GM21528 (cell line): ENCODE data around the gene PFKL.
"Not testable (repeated sequence)": the region's sequence is repeated elsewhere in the genome, so short reads cannot be mapped to it uniquely, and the experiment has no call there.

Experiments
- ATAC-seq: cut with Tn5 transposase; IDR thresholded peaks from one replicate; pipeline ENCODE4 v1.9.1; 2021; ENCODE audit warnings: mild to moderate bottlenecking, moderate library complexity; ENCODE audit not compliant: unreplicated experiment, low FRiP score

The PFKL gene

DNA sequence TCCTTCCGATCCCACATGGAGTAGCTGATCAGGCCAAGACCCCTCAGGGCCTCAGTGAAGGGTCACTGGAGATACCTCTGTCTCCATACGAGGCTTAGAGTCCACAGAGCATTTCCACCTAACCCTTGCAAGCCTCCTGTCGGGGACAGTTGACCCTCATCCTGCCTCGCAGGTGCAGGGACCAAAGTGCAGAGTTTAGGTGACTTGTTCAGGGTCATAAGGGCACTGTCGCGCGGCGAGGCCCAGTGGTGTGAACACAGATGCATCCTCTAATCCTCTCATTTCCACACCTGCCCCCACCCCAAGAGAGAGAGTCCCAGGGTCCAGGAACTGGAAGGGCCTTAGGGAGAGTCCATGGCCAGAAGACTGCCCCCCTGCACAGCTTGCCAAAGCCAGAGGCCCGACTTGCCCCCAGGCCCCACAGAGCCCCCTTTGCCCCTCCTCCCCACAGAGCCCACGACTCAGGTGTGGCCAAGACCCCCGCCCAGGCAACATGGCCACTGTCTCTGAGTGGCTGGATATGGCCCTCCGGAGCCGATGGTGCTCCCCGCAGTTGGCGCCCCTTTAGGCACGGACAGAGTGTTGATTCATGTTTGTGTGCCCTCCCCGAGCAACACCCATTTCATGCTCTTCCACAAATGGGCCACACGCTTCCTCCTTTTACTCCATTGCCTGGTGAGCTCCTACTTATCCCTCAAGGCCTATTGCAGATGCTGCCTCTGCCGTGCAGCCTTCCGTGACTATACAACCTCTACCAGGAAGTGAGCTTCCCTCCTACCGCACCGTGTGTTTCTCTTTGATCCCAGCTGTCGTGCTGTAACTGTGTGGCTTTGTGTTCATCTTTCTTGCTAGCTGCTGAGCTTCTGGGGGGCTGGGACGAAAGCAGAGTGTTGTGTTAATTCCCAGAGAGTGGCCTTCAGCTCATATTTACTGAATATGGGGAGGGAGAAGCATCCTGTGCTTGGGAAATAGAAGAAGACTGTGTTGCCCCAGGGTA, 55.2 kb downstream of the PFKL start:
- no peak for ATAC-seq

DNA sequence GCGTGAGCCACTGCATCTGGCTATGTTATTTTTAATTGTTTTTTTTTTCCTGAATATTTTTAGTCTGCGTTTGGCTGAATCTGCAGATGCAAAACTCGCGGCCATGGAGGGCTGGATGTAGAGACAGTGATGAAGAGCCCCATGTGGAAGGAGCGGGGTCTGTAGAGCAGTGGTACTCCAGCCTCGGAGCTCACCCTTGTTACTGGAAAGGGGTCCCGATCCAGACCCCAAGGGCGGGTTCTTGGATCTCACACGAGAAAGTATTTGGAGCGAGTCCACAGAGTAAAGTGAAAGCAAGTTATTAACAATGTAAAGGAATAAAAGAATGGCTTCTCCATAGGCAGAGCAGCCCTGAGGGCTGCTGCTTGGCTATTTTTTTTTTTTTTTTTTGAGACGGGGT, 56.3 kb downstream of the PFKL start:
- ATAC-seq, result no peak

DNA sequence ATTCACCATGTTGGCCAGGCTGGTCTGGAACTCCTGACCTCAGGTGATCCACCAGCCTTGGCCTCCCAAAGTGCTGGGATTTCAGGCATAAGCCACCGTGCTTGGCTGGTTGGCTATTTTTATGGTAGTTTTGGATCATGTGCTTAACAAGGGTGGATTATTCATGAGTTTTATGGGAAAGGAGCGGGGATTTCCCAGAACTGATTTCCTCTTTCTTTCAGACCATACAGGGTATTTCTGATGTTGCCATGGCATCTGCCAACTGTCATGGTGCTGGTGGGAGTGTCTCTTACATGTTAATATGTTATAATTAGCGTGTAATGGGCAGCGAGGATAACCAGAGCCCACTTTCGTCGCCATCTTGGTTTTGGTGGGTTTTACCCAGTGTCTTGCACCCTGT, 56.8 kb downstream of the PFKL start:
- no peak for ATAC-seq

DNA sequence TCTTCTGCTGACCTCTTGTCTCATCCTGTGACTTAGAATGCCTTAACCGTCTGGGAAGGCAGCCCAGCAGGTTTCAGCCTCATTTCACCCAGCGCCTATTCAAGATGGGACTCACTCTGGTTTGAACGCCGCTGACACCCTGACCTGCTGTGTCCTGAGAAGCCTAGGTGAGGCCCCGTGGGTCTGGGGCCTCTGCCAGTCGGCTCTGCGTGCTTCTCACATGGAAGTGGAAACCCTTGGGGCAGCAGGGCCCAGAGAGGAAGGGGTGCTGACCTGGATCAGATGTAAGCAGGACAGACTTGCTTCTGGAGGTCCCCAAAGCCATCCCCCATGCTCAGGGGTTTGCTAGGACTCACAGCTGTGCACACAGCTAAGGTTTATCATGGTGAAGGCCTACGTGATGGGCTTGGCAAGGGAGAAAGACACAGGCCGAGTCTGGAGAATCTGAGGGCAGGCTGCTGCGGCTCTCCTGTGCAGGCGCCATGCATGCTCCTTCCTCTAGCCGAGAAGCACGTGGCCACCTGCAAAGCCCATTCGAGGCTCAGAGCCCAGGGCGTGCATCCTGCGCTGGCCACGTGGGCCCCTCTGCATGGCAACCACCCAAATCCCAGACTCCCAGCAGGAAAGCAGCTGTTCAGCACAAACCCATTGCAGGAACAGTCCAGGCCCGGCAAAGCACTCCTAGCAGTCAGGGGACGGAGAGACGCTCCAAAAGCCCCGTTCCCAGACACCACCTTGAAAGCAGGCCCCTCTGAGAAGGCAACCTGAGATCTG, 57.4 kb downstream of the PFKL start:
- no peak for ATAC-seq

DNA sequence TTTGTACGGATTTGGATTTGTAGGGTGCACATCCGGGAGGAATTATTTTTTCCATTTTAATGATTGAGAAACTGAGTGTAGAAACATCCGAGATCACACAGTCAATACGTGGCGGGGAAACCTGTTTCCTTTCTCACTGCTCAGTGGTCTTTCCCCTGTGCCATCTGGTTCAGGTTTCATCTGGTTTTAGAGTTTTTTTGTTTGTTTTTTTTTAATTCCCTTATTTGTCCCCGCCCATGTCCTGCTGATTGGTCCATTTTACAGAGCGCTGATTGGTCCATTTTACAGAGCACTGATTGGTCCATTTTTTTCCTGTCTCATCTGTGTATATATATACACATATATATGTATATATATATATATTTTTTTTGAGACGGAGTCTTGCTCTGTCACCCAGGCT, 59.5 kb downstream of the PFKL start:
- ATAC-seq, result no peak

DNA sequence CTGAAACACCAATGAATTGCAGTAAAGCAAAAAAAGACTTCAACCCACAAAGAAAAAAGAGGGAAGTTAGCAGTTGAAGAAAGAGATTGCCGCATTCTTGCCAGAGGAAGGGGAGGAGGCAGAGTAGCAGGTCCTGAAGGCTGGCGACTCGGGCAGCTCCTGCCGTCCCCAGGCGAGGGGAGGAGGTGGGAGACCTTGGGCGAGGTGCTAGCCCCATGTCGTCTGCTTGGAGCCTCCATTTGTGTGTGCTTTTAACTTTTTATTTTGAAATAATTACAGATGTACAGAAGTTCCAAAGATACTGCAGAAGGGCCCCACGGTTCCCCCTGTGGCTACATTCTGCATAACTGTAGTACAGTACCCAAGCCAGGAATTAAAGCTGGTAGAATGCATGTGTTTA, 60.3 kb downstream of the PFKL start:
- ATAC-seq, result no peak

DNA sequence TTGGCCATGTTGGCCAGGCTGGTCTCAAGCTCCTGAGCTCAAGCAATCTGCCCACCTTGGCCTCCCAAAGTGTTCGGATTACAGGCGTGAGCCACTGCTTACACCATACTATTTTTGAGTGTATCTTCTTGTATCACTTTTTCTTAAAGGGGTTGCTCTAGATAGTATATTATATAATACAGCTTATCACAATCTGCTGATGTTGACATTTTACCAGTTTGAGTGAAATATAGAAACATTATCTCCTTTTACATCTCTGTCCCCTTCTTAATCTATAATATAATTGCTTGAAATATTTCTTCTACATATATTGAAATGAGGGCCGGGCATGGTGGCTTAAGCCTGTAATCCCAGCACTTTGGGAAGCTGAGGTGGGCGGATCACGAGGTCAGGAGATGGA, 62.0 kb downstream of the PFKL start:
- not testable (repeated sequence) for ATAC-seq

DNA sequence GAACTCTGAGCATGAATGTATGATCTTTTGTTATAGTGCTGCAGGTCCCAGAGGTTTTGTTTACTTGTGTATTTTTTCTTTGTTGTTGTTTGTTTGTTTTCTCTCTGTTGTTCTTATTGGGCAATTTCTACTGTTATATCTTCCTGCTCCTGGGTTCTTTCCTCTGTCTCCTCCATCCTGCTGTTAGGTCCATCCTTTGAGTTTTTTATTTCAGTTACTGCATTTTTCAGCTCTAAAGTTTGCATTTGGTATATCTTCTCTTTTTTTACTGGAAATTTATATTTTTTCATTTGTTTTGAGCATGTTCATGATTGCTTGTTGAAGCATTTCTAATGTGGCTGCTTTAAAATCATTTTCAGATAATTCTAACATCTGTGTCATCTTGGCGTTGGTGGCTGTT, 63.4 kb downstream of the PFKL start:
- no peak for ATAC-seq

DNA sequence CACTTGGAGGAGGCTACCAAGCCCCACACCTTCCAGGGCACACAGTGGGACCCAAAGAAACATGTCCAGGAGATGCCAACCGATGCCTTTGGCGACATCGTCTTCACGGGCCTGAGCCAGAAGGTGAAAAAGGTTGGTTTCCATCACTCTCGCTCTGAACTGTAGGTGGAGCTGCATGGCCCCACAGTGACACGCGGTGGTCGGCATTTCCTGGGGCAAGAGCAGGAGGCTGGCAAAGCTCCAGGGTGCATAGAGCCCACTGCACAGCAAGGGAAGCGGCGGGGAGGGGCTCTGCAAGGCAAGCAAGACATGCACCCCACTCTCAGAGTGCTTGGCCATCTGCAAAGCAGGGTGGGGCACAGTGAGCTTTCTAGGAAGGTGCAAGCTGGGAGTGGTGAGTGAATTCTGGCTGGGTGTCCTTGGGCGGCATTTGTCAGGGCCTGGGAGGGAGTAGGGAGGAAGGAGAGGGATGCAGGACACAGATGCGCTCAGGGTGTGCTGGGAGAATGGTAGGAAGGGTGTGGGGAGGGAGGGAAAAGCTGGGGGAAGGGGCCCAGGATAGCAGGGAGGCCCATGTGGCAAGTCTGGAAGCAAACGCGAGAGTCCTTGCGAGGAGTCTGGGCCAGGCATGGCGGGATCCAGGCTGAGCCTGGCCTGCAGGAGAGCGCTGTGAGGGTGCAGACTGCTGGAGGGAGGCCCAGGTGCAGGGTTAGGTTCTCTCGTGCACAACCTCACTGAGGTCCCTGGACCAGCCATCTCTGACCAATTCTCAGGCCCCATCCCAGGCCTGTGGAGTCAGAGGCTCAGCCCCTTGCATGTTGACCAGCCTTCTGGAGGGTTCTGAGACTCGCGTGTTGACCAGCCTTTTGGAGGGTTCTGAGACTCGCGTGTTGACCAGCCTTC, 64.5 kb downstream of the PFKL start:
- no peak for ATAC-seq

DNA sequence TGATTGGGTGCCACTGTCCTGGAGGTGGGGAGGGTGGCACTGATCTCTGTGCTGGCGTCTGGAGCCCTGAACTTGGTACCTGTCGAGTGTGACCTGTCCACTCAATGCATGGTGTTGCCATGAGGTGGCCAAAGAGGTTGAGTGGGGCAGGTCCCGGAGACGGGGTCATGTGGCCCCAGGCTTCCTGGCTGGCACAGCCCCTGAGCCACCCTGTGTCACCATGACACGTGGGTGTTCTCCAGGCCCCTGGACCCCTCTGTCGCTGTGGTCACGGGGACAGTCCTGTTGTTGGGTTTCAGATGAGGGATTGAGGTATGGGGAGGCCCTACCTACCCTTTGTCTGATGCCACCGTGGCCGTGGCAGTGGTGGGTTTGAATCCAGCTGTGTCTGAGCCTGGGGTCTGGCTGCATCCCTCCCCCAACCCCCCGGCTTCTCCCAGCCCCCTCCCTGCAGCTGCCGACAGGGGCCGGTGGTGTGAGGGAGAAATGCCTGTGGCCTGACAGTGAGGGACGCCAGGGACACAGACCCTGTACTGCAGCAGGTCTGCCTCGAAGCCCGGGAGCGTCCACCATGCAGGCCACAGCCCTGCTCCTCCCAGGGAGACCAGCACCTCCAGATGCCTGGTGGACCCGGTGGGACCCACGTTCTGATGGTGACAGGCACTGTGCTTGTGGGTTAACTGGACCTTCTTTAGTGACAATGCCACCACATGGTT, 65.6 kb downstream of the PFKL start:
- ATAC-seq, result no peak

DNA sequence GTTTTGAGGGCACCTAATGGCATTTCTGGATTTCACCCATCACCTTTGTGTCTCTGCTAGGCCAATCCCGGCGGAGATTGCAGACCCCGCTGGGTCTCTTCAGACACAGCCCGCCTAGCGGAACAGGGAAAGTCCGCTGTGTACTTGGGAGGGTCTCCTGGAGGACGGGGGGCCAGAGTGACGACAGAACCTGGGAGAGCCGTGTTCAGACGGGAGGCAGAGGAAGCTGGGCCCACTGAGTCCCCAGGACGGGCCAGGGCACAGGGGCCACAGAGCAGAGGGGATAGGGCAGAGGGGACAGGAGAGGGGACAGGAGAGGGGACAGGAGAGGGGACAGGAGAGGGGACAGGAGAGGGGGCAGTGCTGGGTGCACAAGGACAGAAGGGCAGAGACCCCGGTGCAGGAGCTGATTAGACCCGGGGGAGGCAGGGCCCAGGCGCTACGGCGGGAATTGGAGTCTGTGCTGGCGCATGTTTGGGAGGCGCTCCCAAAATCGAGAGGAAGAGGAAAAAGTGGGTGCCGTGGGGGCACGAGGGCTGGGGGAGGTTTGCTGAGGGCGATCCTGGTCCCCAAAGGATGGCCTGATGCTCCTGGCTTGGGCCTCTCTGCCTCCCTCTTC, 66.2 kb downstream of the PFKL start:
- ATAC-seq, result no peak

DNA sequence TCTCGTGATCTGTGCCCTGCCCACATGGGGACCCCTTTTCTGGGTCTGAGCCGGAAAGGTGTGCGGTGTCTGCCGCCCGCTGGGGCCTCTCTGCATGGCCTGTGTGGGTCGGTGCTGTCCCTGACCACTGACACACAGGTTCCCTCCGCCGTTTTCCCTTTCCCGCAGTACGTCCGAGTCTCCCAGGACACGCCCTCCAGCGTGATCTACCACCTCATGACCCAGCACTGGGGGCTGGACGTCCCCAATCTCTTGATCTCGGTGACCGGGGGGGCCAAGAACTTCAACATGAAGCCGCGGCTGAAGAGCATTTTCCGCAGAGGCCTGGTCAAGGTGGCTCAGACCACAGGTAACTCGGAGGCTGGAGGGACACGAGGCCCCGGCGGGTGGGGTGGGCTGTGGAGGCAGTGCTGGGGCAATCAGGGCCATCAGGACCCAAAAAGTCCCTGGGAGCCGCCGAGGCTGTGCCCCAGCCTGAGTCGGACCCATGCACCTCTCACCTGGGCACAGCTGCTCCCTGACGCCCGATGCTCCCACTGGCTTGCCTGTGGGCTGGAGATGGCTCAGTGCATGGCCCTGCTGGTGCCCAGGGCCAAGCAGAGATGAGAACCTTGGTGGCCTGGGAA, 66.8 kb downstream of the PFKL start:
- ATAC-seq, result no peak

DNA sequence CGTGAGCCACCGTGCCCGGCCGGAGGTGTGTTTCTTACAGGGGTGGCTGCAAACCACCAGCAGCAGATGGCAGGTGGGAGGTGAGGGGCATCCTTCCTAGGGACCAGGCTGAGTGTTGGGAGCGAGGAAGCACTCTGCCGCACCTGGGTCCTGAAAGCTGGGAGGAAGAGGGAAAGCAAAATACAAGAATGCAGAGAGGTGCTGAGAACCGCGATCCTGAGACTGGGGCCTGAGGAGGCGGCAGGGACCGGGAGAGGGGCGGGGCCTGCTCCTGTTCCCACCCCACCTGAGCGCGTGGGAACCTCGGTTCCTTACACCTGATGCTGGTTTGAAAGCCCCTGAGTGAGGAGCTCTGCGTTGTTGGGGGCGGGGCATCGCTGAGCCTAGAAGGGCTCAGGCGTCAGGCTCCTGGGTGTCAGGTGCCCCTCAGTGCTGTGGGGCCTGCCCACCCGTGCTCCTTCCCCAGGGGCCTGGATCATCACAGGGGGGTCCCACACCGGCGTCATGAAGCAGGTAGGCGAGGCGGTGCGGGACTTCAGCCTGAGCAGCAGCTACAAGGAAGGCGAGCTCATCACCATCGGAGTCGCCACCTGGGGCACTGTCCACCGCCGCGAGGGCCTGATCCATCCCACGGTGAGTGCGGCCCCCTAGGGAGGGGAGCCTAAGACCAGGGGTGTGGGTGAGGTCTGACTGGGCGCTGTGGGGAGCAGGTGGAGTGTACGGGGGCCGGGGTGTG, 69.0 kb downstream of the PFKL start:
- no peak for ATAC-seq

DNA sequence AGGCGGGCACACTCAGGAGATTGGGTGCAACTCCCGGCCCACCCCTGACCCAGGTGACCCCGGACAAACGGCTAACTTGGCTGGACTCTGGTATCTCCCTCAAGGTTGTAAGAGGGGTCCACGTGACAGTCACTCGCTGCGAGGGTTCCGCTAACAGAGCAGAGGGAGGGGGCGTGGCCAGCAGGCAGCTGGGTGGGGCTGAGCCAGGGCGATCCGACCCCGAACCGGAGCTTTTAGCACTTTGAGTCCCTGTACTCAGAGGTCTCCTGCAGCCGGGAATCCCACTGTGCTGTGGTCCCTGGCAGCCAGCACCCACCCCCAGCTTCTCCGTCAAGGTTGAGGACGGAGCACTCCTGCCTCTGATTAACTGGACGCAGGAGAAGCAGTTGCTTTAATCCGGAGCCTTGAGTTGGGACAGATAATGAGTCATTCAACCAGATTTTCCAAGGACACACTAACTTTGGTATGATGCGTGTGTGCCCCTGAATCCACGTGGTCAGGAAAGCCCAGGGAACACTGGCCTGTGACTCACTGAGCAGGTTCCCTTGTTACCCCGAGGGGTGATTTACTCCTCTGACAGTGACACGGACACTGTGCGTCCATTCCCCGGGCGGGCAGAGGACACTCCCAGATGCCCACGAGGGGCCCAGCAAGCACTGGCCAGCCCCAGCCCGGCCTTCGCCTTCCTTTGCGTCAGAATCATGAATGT, 70.3 kb downstream of the PFKL start:
- no peak for ATAC-seq

DNA sequence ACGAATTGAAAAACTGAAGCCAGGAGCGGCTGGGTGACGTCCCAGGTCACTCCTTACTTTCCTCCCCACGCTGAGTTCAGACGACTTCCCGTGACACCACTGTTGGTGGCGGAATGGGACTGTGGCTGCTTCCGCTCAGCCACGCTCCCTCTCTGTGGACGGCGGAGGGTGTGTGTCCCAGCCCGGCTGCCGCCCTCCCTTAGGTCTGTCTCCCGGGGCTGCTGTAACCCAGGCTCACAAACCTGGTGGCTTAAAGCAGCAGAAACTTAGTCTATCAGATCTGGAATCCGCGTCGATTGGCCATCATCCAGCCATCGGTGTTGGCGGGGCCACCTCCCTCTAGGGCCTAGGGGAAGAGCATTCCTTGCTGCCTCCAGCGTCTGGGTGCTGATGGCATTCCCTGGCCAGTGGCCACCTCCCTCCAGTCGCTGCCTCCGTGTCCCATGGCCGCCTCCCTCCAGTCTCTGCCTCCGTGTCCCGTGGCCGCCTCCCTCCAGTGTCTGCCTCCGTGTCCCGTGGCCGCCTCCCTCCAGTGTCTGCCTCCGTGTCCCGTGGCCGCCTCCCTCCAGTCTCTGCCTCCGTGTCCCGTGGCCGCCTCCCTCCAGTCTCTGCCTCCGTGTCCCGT, 71.0 kb downstream of the PFKL start:
- no peak for ATAC-seq

DNA sequence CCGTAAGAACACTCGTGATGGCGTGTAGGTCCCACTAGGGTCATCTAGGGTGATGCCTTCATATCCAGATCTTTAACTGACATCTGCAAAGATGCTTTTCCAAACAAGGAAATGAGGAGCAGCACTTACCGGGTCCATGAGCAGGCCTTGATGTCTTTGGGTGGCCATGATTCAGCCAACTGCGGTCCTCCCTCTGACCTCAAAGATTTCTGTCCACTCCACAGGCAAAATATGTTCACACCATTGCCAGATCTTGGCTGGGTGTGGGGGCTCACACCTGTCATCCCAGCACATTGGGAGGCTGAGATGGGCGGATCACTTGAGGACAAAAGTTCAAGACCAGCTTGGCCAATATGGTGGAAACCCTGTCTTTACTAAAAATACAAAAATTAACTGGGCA, 71.7 kb downstream of the PFKL start:
- no peak for ATAC-seq

DNA sequence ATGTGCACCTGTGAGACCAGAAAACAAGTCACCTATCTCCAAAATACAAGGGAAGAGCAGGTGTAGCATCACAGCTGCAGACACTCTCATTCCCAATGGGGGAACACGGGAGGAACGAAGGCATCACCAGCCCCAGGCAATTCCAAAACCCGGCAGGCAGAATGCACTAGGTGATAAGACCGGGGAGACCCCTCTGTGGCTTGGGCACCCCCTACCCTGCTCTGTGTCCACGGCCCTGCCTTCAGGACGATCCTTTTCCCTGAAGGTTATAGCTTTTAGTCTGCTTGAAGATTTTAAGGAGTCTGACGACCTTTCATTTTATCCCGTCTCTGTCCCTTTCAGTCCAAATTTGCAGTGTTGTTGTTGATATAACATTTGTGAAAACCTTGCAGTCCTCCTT, 72.8 kb downstream of the PFKL start:
- no peak for ATAC-seq
